Measurements from ENCODE around the gene SEL1L3. TPM values are rescaled to one million over a fixed set of nuclear protein-coding genes. Genes with fewer than 3 reads are reported as not detected.

The SEL1L3 gene
- total and polyA plus RNA-seq, 8 donors: 4.1 to 173 (median 53.6) TPM

DNA sequence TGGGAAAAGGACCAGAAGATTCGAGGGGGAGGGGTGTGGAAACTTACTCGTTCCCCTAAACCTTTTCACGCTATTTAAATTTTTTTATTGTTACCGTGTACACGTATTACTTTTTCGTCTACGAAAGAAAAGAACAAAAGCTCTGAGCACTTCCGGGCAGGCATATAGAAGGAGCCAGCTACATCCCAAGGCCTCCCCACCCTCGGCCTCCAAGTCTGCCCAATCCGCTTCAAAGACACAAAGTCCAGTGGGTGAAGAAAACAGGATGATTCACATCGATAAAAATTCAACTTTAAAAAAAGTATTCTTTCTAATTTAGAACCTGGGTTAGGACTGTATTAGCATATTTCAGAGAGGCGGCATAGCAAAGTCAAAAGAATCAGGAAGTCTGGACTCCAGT, 23.1 kb downstream of the SEL1L3 start:
- no peaks in the 10 kb centered on the region for H3K27me3 ChIP-seq
- no peaks in the 10 kb centered on the region for H3K9me3 ChIP-seq
- TF ChIP-seq, protein P1, sequence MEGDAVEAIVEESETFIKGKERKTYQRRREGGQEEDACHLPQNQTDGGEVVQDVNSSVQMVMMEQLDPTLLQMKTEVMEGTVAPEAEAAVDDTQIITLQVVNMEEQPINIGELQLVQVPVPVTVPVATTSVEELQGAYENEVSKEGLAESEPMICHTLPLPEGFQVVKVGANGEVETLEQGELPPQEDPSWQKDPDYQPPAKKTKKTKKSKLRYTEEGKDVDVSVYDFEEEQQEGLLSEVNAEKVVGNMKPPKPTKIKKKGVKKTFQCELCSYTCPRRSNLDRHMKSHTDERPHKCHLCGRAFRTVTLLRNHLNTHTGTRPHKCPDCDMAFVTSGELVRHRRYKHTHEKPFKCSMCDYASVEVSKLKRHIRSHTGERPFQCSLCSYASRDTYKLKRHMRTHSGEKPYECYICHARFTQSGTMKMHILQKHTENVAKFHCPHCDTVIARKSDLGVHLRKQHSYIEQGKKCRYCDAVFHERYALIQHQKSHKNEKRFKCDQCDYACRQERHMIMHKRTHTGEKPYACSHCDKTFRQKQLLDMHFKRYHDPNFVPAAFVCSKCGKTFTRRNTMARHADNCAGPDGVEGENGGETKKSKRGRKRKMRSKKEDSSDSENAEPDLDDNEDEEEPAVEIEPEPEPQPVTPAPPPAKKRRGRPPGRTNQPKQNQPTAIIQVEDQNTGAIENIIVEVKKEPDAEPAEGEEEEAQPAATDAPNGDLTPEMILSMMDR (IDR thresholded peaks at IDR 0.05): no peak
- TF ChIP-seq POLR2AphosphoS5 (IDR thresholded peaks at IDR 0.05) (no peak), POLR2A (IDR thresholded peaks at IDR 0.05) (no peak), EP300 (IDR thresholded peaks at IDR 0.05) (no peak)
- H3K4me3 ChIP-seq: no peak overlapping the region
- no peak for DNase-seq
- WGBS, 5 donors: 89 to 93% (median 92%) methylated on average over 12 of the region's 12 CpGs
- no peak overlapping the region for H3K27ac ChIP-seq
- intact Hi-C loops (cut with DNase I; ENCODE audit: low total_unique reads): no loop called here
- H3K36me3 ChIP-seq: no peaks in the 10 kb centered on the region
- H3K4me1 ChIP-seq: peaks cover 24 to 35% (median 30%) of the 10 kb centered on the region in 4 donors

- no peaks in the 10 kb centered on the region for H3K9me3 ChIP-seq
- H3K4me3 ChIP-seq: no peak overlapping the region
- H3K27ac ChIP-seq: no peak overlapping the region
- 81 to 90% (median 88%) methylated on average over 8 of the region's 8 CpGs for WGBS, 5 donors
- no peaks in the 10 kb centered on the region for H3K27me3 ChIP-seq
- no peak for DNase-seq
- no peaks in the 10 kb centered on the region for H3K36me3 ChIP-seq
- intact Hi-C loops (cut with DNase I; ENCODE audit: low total_unique reads): no loop called here
- H3K4me1 ChIP-seq: peaks cover 22 to 33% (median 27%) of the 10 kb centered on the region in 4 donors
- TF ChIP-seq POLR2AphosphoS5 (IDR thresholded peaks at IDR 0.05) (no peak), POLR2A (IDR thresholded peaks at IDR 0.05) (no peak), EP300 (IDR thresholded peaks at IDR 0.05) (no peak)
- TF ChIP-seq, protein P1 (IDR thresholded peaks at IDR 0.05): no peak
Measured at GRCh38 chr4:25839233-25839632, 23.6 kb downstream of the SEL1L3 start.

DNA sequence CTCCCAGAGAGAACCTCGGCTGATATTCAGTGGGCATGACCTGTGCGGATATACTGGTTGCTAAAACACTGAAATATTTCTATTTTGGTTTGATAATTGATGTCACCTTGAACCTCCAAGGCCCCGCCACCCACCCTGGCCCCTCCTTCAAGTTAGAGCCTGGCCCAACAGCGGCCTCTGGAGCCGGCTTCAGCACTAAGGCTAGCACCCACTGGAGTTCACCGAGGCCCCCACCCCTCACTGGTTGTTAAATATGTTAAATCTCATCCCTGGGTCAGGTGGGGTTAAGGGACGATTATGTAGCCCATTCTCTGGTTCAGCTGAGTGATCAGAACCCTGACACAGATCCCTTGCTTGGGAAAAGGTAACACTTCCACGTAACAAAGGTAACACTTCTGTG, 24.3 kb downstream of the SEL1L3 start:
- Histone ChIP-seq H3K36me3 (no peaks in the 10 kb centered on the region), H3K27ac (no peak overlapping the region), H3K27me3 (no peaks in the 10 kb centered on the region), H3K4me3 (no peak overlapping the region), H3K9me3 (no peaks in the 10 kb centered on the region), H3K4me1 (peaks cover 17 to 31% (median 21%) of the 10 kb centered on the region in 4 donors)
- no peak for TF ChIP-seq POLR2AphosphoS5 (IDR thresholded peaks at IDR 0.05)
- no peak for TF ChIP-seq POLR2A (IDR thresholded peaks at IDR 0.05)
- TF ChIP-seq, protein P1 (IDR thresholded peaks at IDR 0.05): no peak
- TF ChIP-seq EP300 (IDR thresholded peaks at IDR 0.05): no peak
- 77 to 84% (median 80%) methylated on average over 8 of the region's 8 CpGs for WGBS, 5 donors
- no peak for DNase-seq
- intact Hi-C loops (cut with DNase I; ENCODE audit: low total_unique reads): no loop called here

DNA sequence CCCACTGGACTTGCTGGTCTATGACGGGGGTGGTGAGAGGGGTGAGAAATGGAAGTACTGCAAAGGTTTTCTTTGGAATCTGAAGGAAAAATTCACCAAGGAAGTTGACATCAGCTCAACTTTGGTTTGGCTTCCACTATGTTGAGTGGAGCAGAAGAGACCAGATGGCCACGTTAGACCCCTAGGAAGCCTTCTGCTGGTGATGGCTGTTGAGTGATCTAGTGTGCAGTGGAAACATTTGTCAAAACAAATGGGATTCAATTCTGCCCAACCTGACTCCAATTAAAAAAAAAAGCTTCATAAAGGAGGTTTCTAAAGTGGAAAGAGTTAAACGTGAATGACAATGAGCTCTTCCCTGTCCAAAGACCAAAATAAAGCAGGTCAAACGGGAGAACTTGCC, 25.7 kb downstream of the SEL1L3 start:
- Histone ChIP-seq H3K27me3 (no peaks in the 10 kb centered on the region), H3K9me3 (no peaks in the 10 kb centered on the region), H3K4me1 (peaks cover 8 to 31% (median 21%) of the 10 kb centered on the region in 4 donors), H3K27ac (no peak overlapping the region), H3K36me3 (peaks cover 0 to 9% (median 0%) of the 10 kb centered on the region in 4 donors), H3K4me3 (no peak overlapping the region)
- 83 to 92% (median 86%) methylated on average over 4 of the region's 4 CpGs for WGBS, 5 donors
- no peak for DNase-seq
- no peak for TF ChIP-seq EP300 (IDR thresholded peaks at IDR 0.05)
- TF ChIP-seq, protein P1 (IDR thresholded peaks at IDR 0.05): no peak
- TF ChIP-seq POLR2A (IDR thresholded peaks at IDR 0.05): no peak
- no peak for TF ChIP-seq POLR2AphosphoS5 (IDR thresholded peaks at IDR 0.05)
- intact Hi-C loops (cut with DNase I; ENCODE audit: low total_unique reads): no loop called here

All from stomach (tissue), 9 donors.